ENCODE data around the gene CIAO2A.
A peak's percentile ranks its signal among the peaks of the same experiment; 100 is the strongest.
"Not testable (repeated sequence)": the region's sequence is repeated elsewhere in the genome, so short reads cannot be mapped to it uniquely, and the experiment has no call there.

CIAO2A gene, protein sequence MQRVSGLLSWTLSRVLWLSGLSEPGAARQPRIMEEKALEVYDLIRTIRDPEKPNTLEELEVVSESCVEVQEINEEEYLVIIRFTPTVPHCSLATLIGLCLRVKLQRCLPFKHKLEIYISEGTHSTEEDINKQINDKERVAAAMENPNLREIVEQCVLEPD

DNA sequence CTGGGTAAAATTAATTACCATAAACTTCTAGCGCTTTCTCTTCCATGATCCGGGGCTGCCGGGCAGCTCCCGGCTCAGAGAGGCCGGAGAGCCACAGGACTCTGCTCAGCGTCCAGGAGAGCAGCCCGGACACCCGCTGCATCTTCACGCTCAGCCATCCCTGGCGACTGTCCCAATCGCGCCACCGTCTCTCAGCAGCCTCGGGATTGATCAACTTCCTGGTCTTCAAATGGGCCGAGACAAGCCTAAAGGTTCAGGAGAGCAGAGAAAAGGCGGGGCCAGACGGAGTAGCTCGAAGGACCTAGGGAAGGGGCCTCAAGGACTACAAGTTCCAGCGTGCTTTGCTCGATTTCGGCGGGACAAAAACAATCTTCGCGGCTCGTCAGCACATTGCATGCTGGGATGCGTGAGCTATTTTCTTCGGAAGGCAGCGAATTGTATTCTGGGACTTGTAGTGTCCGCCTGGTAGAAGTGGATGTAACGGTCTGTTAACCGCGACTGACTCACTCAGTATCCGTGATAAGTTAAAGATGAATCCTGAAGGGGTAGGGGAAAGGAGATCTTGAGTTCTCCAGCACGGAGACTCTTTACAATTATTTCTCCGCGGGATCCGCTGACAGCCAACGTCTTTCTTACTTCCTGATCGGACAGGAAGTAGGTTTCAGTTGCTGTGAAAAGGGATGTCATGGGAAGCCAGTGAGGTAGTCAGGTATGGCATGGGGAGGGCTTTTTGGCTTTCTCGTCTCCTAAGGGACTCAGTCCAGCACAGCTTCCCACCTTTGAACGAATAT is at the start of gene CIAO2A:
Gene CIAO2A, minus strand, starts transcription at position 212 of the 791 bp plus-strand sequence. Its CDS starts 70 bp downstream, at position 142.
- peak; percentile 73 to 86 for DNase-seq (ENCODE audit: low read depth in 2 of 2)

DNA sequence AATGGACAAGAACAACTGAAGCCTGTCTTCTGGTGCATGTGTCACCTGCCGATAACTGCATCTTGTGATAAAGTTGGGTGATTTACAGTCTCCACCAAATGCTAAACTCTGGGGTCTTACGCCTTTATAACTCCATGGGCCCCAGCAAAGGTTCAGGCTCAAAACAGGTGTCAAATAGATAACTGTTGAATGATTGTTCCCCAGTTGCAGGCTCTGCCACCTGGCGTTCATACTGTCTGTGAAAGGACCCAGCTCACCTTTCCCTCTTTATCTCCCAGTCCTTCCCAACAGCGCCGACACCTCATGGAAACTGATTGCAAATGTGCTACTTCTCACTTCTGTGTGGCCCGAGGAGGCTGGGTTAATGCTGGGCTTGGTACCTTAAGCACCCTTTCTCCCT is 49.6 kb upstream of the CIAO2A start:
- no peak for DNase-seq (ENCODE audit: low read depth in 2 of 2)

DNA sequence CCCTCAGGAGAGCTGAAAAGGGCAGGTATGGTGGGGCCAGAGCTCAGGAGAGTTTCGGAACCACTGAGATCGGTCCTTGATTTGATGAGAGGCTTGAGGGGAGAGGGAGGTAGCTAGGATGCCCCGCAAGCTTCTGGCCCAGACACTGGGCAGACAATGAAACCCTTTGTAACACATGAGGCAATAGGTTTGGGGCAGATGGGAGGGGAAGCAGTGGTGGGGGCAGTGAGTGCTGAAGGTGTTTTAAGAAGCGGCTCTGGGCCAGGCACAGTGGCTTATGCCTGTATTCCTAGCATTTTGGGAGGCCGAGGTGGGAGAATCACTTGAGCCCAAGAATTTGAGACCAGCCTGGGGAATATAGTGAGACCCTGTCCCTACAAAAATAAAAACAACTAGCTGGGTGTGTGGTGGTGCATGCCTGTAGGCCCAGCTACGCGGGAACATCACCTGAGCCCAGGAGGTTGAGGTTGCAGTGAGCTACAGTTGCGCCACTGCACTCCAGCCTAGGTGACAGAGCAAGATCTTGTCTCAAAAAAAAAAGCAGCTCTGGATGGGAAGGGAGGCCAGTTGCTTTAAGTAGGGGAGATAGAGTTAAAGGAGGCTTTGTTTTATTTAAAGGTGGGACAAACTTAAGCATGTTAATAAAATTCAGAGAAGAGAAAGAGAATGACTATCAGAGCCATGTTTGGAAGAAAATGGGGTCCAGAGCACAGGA is 48.3 kb upstream of the CIAO2A start:
- no peak for DNase-seq (ENCODE audit: low read depth in 2 of 2)

DNA sequence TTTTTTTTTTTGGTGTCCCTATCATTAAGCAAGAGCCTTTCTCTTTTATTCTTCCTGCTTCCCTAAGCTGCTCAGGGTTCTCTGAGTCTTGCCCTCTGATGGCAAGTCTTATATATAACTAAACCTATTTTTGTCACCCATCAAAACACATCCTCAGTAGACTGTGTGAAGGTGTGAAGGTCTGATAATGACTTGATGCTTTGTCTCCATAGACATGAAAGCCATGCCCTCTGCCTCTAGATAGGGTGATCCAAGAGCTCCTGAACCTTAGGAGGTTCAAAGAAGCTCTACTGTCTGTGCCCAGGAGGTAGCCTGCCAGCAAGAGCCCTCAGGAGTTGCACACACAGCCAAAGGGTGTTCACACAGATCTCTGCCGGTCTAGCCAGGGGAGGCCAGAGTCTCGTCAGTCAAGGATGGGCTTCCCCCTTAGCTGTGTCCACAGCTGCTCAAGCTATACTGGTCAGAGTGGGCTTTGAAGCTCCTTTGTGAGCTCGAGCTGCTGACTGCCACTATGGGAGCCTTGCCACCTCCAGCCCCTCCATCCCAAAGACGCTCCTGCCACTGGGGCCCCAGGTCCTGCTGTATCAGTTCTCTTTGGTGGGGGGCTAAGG is 44.8 kb upstream of the CIAO2A start:
- DNase-seq (ENCODE audit: low read depth in 2 of 2), result no peak

DNA sequence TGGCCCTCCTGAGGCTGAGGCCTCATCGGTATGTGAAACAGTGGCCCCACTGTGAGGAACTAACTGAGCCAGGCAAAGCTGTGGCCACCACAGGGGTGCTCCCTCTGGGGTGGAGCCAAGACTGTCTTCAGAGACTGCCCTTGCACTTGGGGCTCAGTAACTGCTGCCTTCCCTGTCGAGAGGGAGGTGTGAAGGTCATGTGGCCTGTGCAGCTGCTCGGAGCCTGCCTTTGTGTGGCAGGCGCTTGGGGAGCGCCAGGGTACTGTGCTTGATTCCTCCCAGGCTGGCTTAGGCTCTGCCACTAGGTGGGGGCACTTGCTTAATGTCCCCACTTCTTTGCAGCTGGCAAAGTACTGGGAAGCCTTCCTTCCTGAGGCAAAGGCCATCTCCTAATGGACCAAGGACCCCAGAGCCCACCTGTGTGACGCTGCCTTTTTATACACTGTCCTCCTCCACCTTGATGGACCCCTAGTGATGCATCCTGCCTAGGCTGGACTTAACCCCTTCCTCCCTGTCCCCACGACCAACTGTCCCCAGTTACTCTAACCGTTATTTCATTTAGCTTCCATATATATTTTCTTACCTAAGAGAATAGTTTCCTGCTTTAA is 43.7 kb upstream of the CIAO2A start:
- DNase-seq (ENCODE audit: low read depth in 2 of 2), result no peak

DNA sequence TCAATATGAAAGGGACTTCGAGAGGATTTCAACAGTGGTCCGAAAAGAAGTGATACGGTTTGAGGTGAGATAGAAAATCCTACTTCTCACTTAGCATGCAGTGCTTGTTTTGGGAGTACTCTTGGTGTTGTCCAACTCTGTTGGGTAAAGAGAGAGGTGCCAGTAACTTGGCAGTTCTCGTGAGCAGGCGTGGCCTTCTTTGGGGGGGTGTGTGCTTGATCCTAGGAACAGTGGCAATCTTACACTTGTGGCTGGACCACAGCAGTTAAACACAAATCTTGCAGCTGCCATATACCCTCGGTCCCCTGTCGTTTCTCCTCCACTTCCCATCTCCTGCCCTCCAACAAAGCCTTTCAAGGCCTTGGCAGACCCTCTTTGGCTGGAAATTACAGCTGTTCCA is 42.7 kb upstream of the CIAO2A start:
- no peak for DNase-seq (ENCODE audit: low read depth in 2 of 2)

DNA sequence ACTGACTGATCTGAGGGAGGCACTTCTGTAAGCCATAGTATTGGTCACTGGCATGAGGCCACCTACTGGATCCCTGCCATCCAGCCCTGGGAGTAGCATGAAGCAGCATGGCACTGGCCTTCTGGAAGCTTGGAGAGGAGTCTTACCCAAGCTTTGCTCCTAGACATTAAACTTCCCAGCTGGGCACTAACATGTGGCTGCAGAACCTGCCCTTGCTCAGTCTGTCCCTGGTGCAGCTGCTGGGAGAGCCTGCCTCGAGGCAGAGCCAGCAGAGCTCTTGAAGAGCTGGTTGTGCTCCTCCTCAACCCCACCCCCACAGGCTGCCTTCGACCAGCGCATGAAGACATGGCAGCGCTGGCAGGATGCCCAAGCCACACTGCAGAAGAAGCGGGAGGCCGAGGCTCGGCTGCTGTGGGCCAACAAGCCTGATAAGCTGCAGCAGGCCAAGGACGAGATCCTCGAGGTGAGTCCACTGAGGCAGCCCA is 40.7 kb upstream of the CIAO2A start:
- no peak for DNase-seq (ENCODE audit: low read depth in 2 of 2)

DNA sequence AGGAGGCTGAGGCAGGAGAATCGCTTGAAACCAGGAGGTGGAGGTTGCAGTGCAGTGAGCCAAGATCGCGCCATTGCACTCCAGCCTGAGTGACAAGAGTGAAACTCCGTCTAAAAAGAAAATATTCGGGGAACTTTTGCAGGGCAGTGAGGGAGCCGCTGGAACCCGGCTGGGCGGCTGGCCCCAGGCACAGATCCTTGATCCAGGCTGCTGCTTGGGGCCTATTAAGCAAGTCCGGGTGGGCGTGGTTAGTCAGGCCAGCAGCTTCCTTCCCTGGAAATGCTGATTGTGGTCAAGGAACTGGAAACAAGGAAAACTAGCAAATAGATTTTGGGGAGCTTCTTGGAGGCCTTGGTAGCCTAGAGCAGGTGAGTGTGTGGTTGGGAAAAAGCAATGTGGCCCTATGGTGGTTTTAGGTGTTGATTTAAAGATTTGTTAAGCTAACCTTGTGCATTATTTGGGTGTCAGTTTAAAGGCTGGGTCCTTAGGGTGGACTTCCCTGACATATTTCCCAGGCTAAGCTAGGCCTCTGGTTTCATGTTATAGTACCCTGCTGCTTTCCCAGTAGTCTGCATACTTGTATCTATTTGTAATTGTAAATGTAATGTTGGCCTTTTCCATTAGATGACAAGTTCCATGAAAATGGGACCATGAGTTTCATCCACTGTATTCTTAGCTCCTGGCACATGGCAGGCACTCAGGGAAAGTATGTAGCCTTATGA is 40.1 kb upstream of the CIAO2A start:
- no peak for DNase-seq (ENCODE audit: low read depth in 2 of 2)

DNA sequence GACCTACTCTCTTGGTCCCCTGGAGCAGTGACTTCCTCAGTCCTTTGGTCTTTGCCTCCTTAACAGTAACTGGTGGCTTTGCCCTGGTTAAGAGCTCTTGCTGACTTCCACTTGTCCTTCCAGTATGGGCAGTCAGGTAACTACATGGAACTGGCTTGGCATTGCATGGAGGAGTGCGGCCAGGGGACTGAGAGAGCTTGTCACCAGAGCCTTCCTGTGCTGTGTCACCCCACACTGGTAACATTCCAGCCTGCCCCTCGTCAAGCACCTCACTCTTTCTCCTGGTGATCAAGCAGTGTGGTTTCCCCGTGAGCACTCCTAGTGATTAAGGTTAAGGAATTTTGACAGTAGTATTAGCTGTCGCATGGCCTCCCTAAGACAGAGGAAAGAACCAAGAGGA is 38.6 kb upstream of the CIAO2A start:
- no peak for DNase-seq (ENCODE audit: low read depth in 2 of 2)

DNA sequence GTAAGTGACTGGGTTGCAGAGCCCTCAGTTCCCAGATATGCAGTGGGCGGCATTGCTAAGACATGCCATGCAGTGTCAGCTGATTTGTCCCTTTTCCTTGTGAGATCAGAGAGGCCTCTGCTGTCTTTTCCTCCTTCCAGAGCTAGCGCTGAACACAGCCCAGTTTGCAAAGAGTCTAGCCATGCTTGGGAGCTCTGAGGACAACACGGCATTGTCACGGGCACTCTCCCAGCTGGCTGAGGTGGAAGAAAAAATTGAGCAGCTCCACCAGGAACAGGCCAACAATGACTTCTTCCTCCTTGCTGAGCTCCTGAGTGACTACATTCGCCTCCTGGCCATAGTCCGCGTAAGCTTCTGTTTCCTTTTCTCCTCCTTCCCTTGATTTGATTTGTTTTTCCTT is 37.9 kb upstream of the CIAO2A start:
- DNase-seq (ENCODE audit: low read depth in 2 of 2), result no peak

DNA sequence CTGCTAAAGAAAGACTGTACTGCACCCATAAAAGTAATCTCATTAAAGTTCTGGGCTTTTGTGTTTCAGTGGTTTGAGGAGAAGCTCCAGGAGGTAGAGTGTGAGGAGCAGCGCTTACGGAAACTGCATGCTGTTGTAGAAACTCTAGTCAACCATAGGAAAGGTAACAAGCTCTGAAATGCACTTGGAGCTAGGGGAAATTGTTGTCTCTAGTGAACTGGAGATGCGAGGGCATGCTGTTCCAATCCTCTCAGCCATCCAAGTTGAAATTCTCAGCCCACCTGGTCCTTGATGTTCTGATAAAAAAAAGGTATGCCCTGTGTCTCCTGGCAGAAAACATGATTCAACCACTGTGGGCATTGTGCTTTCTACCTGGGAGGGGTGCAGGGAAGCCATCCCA is 36.5 kb upstream of the CIAO2A start:
- DNase-seq (ENCODE audit: low read depth in 2 of 2), result no peak

DNA sequence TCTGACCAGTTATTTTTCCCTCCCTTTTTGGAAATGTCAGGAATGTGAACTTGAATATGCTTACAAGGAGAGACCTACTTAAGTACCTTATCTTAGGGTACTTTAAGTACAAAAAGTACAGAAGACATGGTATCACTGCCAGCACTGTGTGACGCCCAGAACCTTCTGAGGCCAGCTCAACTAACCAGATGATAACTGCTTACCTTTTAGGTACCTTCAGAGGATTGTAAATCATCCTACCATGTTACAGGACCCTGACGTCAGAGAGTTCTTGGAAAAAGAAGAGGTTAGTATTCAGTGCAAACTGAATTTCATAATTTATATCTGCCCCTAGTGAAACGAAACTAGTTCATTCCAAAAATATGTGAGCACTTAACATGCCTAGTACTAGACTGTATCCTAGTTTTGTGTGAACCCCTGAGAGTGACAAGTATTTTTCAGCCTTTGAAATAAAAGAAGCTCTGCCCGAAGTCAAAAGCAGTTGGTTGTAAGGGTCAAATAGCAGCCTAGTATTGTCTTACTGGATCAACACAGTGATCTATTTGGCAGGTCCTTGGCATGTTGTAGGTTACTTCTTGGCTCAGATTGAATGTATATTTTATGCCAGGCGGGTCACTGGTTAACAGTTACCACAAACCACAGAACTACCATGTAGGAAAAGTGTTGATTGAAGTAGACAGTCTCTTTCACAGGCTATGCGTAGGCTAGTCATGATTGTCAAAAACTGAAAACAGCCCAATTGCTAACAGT is 34.1 kb upstream of the CIAO2A start:
- no peak for DNase-seq (ENCODE audit: low read depth in 2 of 2)

DNA sequence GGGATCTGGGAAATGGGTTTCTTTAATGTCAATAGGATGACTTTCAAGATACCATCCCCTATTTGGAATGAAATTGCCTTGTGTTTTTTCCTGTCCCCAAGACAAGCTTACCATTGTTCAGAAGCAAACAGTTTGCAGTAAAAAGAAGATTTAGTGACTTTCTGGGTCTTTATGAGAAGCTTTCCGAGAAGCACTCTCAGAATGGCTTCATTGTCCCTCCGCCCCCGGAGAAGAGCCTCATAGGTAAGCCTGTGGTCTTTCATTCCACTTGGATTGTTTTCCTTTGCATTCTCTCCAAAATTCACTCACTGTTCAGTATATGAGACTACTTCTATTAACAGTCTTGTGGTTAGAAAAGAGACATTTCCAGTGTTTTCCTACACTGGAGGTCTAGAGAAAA is 32.3 kb upstream of the CIAO2A start:
- DNase-seq (ENCODE audit: low read depth in 2 of 2), result no peak

DNA sequence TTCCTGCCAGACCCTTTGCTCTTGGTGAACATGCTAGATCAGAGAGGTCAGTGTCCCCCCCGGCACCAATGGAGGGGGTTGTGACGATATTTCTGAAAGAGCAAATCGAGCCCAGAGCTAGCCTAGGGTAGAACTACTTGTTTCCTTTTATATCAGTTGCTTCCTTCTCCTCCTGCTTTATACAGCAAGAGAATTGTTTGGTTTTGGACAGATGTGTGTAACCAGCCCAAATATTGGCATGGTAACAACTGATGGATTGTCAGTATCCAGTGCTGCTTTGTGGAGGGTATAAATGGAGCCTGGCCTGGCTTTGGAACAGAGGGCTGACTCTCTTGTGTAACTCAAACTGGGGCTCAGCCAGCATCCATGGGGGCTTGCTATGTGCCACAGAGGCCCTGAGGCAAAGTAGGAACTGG is 29.3 kb upstream of the CIAO2A start:
- DNase-seq (ENCODE audit: low read depth in 2 of 2), result no peak

DNA sequence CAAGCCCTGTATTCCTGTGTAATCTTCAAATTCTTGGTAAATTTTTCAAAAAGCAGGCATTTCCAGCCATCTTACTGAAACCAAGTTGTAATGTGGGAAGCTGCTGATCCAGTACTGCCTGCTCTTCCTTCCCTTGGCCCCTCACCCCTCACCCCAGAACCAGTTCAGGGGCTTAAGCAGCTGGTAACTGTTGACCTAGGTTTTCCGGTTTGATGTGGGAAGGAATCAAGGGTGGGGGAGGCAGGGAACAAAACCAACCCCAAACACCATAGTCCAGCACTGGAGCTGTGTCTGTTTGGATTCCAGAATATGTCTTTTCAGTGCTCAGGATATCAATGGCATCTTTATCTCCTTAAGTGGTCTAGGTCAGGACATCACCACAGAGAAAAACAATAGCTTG is 28.8 kb upstream of the CIAO2A start:
- DNase-seq (ENCODE audit: low read depth in 2 of 2), result no peak

DNA sequence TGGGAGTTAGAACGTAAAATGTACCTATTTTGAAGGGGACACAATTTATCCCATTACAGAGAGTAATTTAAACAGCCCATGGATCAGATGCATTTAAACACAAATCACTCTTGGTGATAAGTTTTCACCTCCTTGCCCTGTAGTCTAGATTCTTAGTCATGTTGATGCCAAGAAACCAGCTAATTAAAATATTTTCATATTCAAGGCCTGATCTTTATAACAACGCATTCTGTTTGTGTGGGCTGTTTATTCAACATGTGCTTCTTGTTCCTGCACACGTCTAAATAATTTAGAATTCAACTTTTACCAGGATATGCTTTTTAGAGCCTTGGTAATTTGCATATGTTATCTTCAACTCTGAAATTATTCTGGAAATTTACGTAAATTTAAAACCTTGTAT is 28.0 kb upstream of the CIAO2A start:
- no peak for DNase-seq (ENCODE audit: low read depth in 2 of 2)

DNA sequence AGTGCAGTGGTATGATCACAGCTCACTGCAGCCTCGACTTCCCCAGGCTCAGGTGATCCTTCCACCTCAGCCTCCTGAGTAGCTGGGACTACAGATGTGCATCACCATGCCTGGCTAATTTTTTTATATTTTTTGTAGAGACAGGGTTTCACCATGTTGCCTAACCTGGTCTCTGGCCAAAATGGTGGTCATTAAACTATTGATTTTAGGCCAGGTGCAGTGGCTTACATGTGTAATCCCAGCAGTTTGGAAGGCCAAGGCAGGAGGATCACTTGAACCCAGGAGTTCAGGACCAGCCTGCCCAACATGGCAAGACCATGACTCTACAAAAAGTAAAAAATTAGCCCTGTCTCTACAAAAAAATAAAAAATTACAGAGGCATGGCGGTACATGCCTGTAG is 26.7 kb upstream of the CIAO2A start:
- DNase-seq (ENCODE audit: low read depth in 2 of 2), result not testable (repeated sequence)

DNA sequence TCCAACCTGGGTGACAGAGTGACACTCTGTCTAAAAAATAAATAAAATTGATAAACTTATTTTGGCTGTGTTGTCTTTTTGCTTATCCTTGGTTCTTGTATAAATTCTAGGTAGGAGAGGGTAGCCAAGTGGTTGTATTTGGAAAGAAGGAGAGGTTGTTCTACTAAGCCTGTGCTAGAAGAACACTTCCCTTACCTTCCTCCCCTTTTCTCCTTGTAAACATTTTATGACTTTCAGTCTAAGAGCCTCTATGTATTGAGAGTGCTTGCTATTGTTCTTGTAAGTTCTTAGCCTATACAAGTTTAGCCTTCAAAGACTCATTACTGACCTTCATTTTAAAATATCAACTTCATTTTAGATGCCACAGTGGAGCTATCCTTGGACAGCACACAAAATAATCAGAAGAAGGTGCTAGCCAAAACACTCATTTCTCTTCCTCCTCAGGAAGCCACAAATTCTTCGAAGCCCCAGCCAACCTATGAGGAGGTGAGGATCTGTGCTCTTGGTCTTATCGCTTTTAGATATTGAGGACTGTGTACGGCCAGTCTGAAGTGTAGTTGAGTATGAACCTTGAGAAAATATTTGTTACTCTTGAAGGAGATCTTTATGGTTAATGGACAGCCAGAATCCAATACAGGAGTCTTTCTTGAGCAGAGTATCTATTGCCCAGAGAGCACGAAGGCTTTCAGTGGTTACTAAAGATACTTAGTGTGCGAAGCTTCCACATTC is 24.3 kb upstream of the CIAO2A start:
- DNase-seq (ENCODE audit: low read depth in 2 of 2), result no peak

DNA sequence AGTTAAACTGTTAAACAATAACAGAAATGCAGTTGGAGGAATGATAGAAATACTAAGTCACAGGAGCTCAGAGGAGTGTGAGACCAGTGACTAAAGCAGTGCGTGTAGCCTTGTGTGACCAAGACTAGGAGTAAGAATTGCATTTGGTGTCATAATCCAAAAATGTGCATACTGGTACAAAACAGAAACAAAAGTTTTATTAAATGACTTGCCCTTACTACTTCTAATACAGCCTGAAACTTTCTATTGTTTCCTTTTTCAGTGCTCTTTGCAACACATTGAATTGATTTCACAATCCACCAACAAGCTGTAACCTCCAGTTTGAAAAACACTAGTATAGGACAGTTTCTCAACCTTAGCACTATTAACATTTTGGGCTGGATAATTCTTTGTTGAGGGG is 19.3 kb upstream of the CIAO2A start:
- DNase-seq (ENCODE audit: low read depth in 2 of 2), result no peak

Measured in stimulated activated CD4-positive, alpha-beta T cell treated with anti-CD3 and anti-CD28 coated beads, Interleukin-1b, Interleukin-23, amount 100 ng/mL, for 4 hours (primary cell).